Measurements from ENCODE around the gene ENAH.
"Not testable (repeated sequence)": the region's sequence is repeated elsewhere in the genome, so short reads cannot be mapped to it uniquely, and the experiment has no call there.

Gene ENAH

DNA sequence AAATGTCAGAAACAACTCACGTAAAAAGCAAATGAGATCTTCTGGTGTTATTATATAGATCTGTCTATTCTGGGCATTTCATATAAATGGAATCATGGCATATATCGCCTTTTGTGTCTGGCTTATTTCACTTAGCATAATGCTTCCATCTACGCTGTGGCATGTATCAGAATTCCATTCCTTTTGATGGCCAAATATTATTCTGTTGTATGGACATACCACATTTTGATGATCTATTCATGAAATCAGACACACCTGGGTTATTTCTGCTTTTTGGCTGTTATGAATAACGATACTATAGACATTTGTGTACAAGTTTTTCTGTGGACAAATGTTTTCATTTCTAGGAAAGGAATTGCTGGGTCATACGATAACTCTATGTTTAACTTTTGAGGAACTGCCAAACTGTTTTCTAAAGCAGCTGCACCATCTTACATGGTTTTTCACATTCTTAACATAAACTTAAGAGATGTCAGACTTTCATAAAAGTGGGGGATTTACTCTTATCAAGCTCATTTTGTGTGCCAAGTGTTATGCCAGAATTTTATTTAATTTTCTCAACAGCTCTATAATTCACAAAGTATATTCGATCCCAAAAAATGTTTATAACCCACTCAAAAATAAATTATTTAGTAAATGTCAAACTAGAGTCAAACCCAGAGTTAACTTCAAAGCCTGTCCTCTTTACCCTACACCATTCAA lies 7.6 kb downstream of the ENAH start:
- no peaks in the 10 kb centered on the region for H3K4me1 Mint-ChIP-seq (ENCODE audit: low read depth)
- DNase-seq (ENCODE audit: low spot score): no peak
- H3K36me3 Mint-ChIP-seq (ENCODE audit: low read depth): no peaks in the 10 kb centered on the region
- no peak overlapping the region for H3K4me3 Mint-ChIP-seq
- H3K9me3 Mint-ChIP-seq: no peaks in the 10 kb centered on the region
- no peak overlapping the region for H3K27ac Mint-ChIP-seq
- peaks cover 38% of the 10 kb centered on the region for H3K27me3 Mint-ChIP-seq (ENCODE audit: low read depth)

DNA sequence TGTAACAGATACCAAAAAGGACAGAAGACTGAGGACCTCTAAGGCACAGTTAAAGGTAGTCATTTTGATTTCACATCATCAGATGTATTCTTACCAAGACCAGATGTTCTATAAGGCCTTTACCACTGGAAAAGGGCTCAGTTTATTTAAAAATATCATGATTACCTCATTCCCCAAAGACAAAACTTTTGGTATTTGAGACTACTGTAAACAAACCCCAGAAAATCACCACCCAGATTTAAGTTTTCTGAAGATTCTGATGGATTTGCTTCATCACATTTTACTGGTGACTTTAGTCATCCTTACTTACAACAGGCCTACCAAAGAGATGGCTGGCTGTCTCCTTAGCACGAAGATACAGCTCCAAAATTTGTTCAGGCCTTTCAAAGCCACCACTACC lies 8.3 kb downstream of the ENAH start:
- Mint-ChIP-seq H3K27me3 (ENCODE audit: low read depth) (peaks cover 31% of the 10 kb centered on the region), H3K4me1 (ENCODE audit: low read depth) (no peaks in the 10 kb centered on the region), H3K36me3 (ENCODE audit: low read depth) (no peaks in the 10 kb centered on the region), H3K27ac (no peak overlapping the region), H3K9me3 (no peaks in the 10 kb centered on the region), H3K4me3 (no peak overlapping the region)
- DNase-seq (ENCODE audit: low spot score): no peak

- Mint-ChIP-seq H3K9me3 (no peaks in the 10 kb centered on the region), H3K4me1 (ENCODE audit: low read depth) (no peaks in the 10 kb centered on the region), H3K27ac (no peak overlapping the region), H3K27me3 (ENCODE audit: low read depth) (peaks cover 12% of the 10 kb centered on the region), H3K36me3 (ENCODE audit: low read depth) (no peaks in the 10 kb centered on the region), H3K4me3 (no peak overlapping the region)
- no peak for DNase-seq (ENCODE audit: low spot score)
These were observed 10.7 kb downstream of the ENAH start for GRCh38 chr1:225642177-225642576.

- Mint-ChIP-seq H3K27ac (no peak overlapping the region), H3K27me3 (ENCODE audit: low read depth) (peaks cover 15% of the 10 kb centered on the region), H3K9me3 (no peaks in the 10 kb centered on the region), H3K4me3 (no peak overlapping the region), H3K4me1 (ENCODE audit: low read depth) (no peaks in the 10 kb centered on the region), H3K36me3 (ENCODE audit: low read depth) (no peaks in the 10 kb centered on the region)
- DNase-seq (ENCODE audit: low spot score): no peak
These were observed 14.1 kb downstream of the ENAH start for GRCh38 chr1:225638853-225639252.

DNA sequence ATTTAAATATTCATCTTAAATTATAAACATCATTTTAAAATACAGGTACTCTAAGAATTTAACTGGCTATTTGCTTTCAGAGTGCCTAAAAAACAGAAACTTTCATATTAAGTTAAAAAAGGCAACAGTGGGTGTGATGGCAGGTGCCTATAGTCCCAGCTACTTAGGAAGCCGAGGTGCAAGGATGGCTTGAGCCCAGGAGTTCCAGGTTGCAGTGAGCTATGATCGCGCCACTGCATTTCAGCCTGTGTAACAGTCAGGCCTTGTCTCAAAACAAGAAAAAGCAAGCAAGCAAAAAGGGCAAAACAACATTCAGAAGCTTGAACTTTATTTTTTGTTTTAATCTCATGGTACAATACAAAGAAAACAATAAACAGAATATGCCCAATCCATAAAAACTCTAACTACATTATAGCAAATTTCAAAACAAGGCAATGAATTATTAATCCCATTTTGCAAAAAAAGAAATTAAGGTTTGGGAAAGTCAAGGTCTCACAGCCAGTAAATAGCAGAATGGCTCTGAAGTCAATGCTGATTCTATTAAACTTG lies 15.2 kb downstream of the ENAH start:
- H3K27ac Mint-ChIP-seq: no peak overlapping the region
- no peak overlapping the region for H3K4me3 Mint-ChIP-seq
- H3K4me1 Mint-ChIP-seq (ENCODE audit: low read depth): no peaks in the 10 kb centered on the region
- no peak for DNase-seq (ENCODE audit: low spot score)
- peaks cover 14% of the 10 kb centered on the region for H3K27me3 Mint-ChIP-seq (ENCODE audit: low read depth)
- no peaks in the 10 kb centered on the region for H3K9me3 Mint-ChIP-seq
- no peaks in the 10 kb centered on the region for H3K36me3 Mint-ChIP-seq (ENCODE audit: low read depth)

DNA sequence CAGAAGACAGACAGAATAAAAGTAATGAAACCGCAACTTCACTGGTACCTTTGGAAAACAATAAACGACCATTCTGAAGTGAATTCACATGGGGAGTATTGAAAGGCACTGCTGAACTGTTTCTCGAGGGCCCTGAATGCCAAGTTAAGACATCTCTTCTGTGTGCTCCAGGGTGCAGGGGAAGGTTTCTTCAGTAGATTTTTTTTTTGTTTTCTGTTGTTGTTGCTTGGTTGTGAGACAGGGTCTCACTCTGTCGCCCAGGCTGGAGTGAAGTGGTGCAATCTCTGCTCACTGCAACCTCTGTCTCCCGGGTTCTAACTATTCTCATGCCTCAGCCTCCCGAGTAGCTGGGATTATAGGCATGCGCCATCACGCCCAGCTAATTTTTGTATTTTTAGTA lies 15.9 kb downstream of the ENAH start:
- H3K27ac Mint-ChIP-seq; DNase-seq (ENCODE audit: low spot score); H3K9me3 Mint-ChIP-seq; H3K4me3 Mint-ChIP-seq; H3K36me3 Mint-ChIP-seq (ENCODE audit: low read depth); H3K4me1 Mint-ChIP-seq (ENCODE audit: low read depth): not testable (repeated sequence)
- H3K27me3 Mint-ChIP-seq (ENCODE audit: low read depth): peaks cover 16% of the 10 kb centered on the region

GRCh38 chr1:225635649-225636048 lies 17.3 kb downstream of the ENAH start:
- Mint-ChIP-seq H3K4me1 (ENCODE audit: low read depth) (no peaks in the 10 kb centered on the region), H3K27me3 (ENCODE audit: low read depth) (peaks cover 21% of the 10 kb centered on the region), H3K9me3 (no peaks in the 10 kb centered on the region), H3K27ac (no peak overlapping the region), H3K4me3 (no peak overlapping the region), H3K36me3 (ENCODE audit: low read depth) (no peaks in the 10 kb centered on the region)
- no peak for DNase-seq (ENCODE audit: low spot score)

DNA sequence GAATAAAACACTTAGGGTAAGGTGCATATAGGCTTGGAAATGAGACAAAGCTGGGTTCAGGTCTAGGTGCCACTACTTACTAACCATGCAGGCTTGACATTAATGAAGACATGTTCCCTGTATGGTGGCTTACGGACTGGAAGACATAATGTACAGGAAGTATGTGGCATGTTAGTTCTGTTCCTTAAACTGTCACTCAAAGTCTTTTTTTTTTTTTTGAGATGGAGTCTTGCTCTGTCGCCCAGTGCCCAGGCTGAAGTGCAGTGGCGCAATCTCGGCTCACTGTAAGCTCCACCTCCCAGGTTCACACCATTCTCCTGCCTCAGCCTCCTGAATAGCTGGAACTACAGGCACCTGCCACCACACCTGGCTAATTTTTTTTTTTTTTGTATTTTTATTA lies 20.1 kb downstream of the ENAH start:
- not testable (repeated sequence) for H3K4me3 Mint-ChIP-seq, H3K27ac Mint-ChIP-seq

DNA sequence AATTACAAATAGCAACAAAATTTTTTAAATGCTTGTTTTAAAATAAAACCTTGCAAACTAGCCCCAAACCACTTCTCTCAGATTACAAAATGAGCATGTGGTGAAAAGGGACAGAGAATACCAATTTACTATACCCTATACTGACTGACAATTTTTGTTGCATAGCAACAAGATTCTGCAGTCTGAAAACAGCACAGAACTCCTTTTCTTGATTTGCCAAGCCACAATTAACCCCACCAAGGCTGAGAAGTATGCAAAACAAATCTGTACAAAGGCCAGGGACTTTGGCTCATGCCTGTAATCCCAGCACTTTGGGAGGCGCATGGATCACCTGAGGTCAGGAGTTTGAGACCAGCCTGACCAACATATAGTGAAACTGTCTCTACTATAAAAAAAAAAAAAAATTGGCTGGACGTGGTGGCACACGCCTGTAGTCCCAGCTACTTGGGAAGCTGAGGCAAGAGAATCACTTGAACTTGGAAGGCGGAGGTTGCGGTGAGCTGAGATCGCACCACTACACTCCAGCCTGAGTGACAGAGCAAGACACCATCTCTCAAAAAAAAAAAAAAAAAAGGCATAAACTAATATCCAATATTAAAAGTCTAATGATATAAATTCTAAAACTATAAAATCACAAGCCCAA lies 21.8 kb downstream of the ENAH start:
- Mint-ChIP-seq H3K36me3 (ENCODE audit: low read depth) (no peaks in the 10 kb centered on the region), H3K4me1 (ENCODE audit: low read depth) (no peaks in the 10 kb centered on the region), H3K27ac (no peak overlapping the region), H3K9me3 (no peaks in the 10 kb centered on the region), H3K27me3 (ENCODE audit: low read depth) (peaks cover 29% of the 10 kb centered on the region), H3K4me3 (no peak overlapping the region)
- no peak for DNase-seq (ENCODE audit: low spot score)

More for the DNA sequence above, 20.1 kb downstream of the ENAH start:
- DNase-seq (ENCODE audit: low spot score); H3K9me3 Mint-ChIP-seq; H3K36me3 Mint-ChIP-seq (ENCODE audit: low read depth); H3K4me1 Mint-ChIP-seq (ENCODE audit: low read depth): not testable (repeated sequence)
- peaks cover 25% of the 10 kb centered on the region for H3K27me3 Mint-ChIP-seq (ENCODE audit: low read depth)

DNA sequence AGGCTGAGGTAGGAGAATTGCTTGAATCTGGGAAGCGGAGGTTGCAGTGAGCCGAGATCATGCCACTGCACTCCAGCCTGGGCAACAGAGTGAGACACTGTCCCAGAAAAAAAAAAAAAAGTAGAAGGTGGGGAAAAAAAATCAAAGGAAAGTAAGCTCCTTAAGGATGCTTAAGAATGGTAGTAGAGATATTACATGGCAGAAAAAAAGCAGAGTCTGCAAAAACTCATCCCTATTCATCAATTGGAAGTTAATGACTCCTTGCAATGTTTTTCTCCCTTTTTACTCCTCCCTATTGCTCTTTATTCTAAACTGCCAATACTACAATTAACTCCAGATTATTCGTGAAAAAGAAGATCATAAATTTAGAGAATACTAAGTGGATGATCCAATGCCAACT lies 23.4 kb downstream of the ENAH start:
- H3K4me1 Mint-ChIP-seq (ENCODE audit: low read depth): no peaks in the 10 kb centered on the region
- H3K4me3 Mint-ChIP-seq: no peak overlapping the region
- no peak overlapping the region for H3K27ac Mint-ChIP-seq
- H3K36me3 Mint-ChIP-seq (ENCODE audit: low read depth): no peaks in the 10 kb centered on the region
- H3K9me3 Mint-ChIP-seq: no peaks in the 10 kb centered on the region
- H3K27me3 Mint-ChIP-seq (ENCODE audit: low read depth): peaks cover 23% of the 10 kb centered on the region
- DNase-seq (ENCODE audit: low spot score): no peak

GRCh38 chr1:225628794-225629193 lies 24.1 kb downstream of the ENAH start:
- not testable (repeated sequence) for H3K9me3 Mint-ChIP-seq; H3K36me3 Mint-ChIP-seq (ENCODE audit: low read depth); H3K4me1 Mint-ChIP-seq (ENCODE audit: low read depth); H3K27ac Mint-ChIP-seq; H3K4me3 Mint-ChIP-seq; DNase-seq (ENCODE audit: low spot score)
- H3K27me3 Mint-ChIP-seq (ENCODE audit: low read depth): peaks cover 20% of the 10 kb centered on the region

DNA sequence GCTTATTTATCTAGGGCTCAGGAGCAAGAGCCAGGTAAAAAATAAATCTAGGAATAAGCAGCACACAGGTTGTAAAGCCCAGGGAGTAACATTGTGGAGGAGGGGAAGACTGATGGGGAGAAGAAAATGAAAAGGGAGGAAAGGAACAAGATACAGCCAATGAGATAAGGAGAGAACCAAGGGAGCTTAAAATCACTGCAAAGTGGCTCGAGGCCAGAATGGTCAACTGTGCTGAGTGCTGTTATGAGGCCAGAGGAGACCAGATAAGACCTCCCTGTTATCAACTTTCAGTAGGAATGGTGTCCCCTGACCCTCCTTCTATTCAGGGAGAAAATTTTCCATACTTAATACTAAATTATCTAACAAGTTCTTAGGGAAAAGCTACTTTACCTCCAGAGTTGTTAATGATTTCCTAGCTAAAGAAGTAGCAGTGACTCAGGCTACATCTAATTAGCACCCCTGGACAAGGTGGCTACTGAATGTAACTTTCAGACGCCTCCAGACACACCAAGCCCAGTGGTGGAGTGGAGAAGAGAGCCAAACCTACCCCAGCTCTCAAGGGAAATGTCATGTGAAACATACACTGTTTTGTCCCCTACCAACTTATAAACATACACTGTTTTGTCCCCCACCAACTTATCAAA lies 25.5 kb downstream of the ENAH start:
- no peaks in the 10 kb centered on the region for H3K9me3 Mint-ChIP-seq
- no peaks in the 10 kb centered on the region for H3K4me1 Mint-ChIP-seq (ENCODE audit: low read depth)
- no peak overlapping the region for H3K27ac Mint-ChIP-seq
- no peak for DNase-seq (ENCODE audit: low spot score)
- H3K36me3 Mint-ChIP-seq (ENCODE audit: low read depth): no peaks in the 10 kb centered on the region
- H3K27me3 Mint-ChIP-seq (ENCODE audit: low read depth): peaks cover 17% of the 10 kb centered on the region
- H3K4me3 Mint-ChIP-seq: no peak overlapping the region

GRCh38 chr1:225626698-225627097 lies 26.2 kb downstream of the ENAH start:
- no peaks in the 10 kb centered on the region for H3K4me1 Mint-ChIP-seq (ENCODE audit: low read depth)
- H3K36me3 Mint-ChIP-seq (ENCODE audit: low read depth): no peaks in the 10 kb centered on the region
- no peak overlapping the region for H3K27ac Mint-ChIP-seq
- no peak overlapping the region for H3K4me3 Mint-ChIP-seq
- no peak for DNase-seq (ENCODE audit: low spot score)
- peaks cover 15% of the 10 kb centered on the region for H3K27me3 Mint-ChIP-seq (ENCODE audit: low read depth)
- H3K9me3 Mint-ChIP-seq: no peaks in the 10 kb centered on the region

DNA sequence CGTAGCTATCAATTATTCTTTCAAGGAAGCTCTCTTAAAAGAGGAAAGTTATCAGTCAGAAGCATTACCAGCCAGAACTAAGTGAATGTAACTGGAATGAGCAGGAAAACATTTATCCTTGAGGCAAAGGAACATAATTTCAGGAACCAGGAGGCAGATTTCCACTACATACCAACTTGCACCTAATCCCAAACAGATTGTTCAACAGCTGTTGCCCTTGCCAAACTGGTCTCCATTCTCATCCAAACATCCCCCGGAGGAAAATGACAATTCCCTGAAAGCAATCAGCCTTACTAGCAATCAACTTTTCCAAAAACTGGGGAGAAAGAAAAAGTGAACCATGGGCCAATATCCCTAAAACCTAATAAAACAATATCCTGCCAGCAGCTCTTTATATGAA lies 35.0 kb downstream of the ENAH start:
- Mint-ChIP-seq H3K4me1 (ENCODE audit: low read depth) (no peaks in the 10 kb centered on the region), H3K9me3 (no peaks in the 10 kb centered on the region), H3K27ac (no peak overlapping the region), H3K27me3 (ENCODE audit: low read depth) (peaks cover 3% of the 10 kb centered on the region), H3K36me3 (ENCODE audit: low read depth) (no peaks in the 10 kb centered on the region), H3K4me3 (no peak overlapping the region)
- no peak for DNase-seq (ENCODE audit: low spot score)
